Loucy (cell line): ENCODE measurements around the gene GAN.

ENCODE experiments used
- H2AFZ ChIP-seq: fragments of 200-600 bp; sonication (generic); 2 replicates; pipeline ENCODE4 v1.6.0; 2016; ENCODE audit warnings: antibody characterized with exemption, mild to moderate bottlenecking, low read length, moderate library complexity
- H3F3A ChIP-seq: fragments of 200-600 bp; 2 replicates; pipeline ENCODE4 v1.6.0; 2016; ENCODE audit warnings: antibody characterized with exemption, low read depth, mild to moderate bottlenecking
- H3K27me3 ChIP-seq: fragments of 200-600 bp; sonication (generic); 2 replicates; pipeline ENCODE4 v1.6.1; 2014; ENCODE audit warnings: low read length, mild to moderate bottlenecking; ENCODE audit not compliant: insufficient read depth, poor library complexity, severe bottlenecking
- H3K36me3 ChIP-seq: fragments of 200-600 bp; sonication (generic); 2 replicates; pipeline ENCODE4 v1.6.1; 2016; ENCODE audit warnings: low read length; ENCODE audit not compliant: insufficient read depth
- H3K4me1 ChIP-seq: fragments of 200-600 bp; sonication (generic); 2 replicates; pipeline ENCODE4 v1.5.1; 2014; ENCODE audit warnings: low read length, mild to moderate bottlenecking; ENCODE audit not compliant: insufficient read depth, poor library complexity, severe bottlenecking
- H3K4me2 ChIP-seq: fragments of 200-600 bp; sonication (generic); 2 replicates; pipeline ENCODE4 v1.6.0; 2014; ENCODE audit warnings: antibody characterized with exemption, low read length, low read depth, mild to moderate bottlenecking; ENCODE audit not compliant: poor library complexity, severe bottlenecking
- H3K4me3 ChIP-seq: fragments of 200-600 bp; sonication (generic); 2 replicates; pipeline ENCODE4 v1.5.1; 2014; ENCODE audit warnings: low read length, mild to moderate bottlenecking, mixed read lengths; ENCODE audit not compliant: poor library complexity, severe bottlenecking
- H3K79me2 ChIP-seq: fragments of 200-600 bp; sonication (generic); 2 replicates; pipeline ENCODE4 v1.6.1; 2014; ENCODE audit warnings: low read length; ENCODE audit not compliant: insufficient read depth
- H3K9ac ChIP-seq: fragments of 200-600 bp; sonication (generic); 2 replicates; pipeline ENCODE4 v1.6.0; 2014; ENCODE audit warnings: mild to moderate bottlenecking, low read depth, low read length, moderate library complexity; ENCODE audit not compliant: poor library complexity, severe bottlenecking
- H3K9me2 ChIP-seq: fragments of 200-600 bp; sonication (generic); replicated peaks from 2 replicates; pipeline ENCODE4 v1.6.1; 2016; ENCODE audit warnings: low read depth, low read length, mixed read lengths
- H3K9me3 ChIP-seq: fragments of 200-600 bp; sonication (generic); 2 replicates; pipeline ENCODE4 v1.6.1; 2014; ENCODE audit warnings: mild to moderate bottlenecking, antibody characterized with exemption, low read length, low read depth; ENCODE audit not compliant: insufficient read depth
- H4K20me1 ChIP-seq: fragments of 200-600 bp; sonication (generic); 2 replicates; pipeline ENCODE4 v1.6.0; 2014; ENCODE audit warnings: antibody characterized with exemption, low read length, mild to moderate bottlenecking; ENCODE audit not compliant: insufficient read depth, poor library complexity, severe bottlenecking
- CTCF ChIP-seq: fragments of 200-600 bp; sonication (generic); conservative IDR thresholded peaks from 2 replicates; pipeline ENCODE4 v1.5.1; 2014; ENCODE audit warnings: mild to moderate bottlenecking, antibody characterized with exemption, low read length
- EZH2phosphoT487 ChIP-seq: fragments of 200-600 bp; IDR thresholded peaks from 2 replicates; pipeline ENCODE4 v1.6.1; 2018; ENCODE audit warnings: antibody characterized with exemption, mild to moderate bottlenecking, moderate library complexity, borderline replicate concordance

The GAN gene

DNA sequence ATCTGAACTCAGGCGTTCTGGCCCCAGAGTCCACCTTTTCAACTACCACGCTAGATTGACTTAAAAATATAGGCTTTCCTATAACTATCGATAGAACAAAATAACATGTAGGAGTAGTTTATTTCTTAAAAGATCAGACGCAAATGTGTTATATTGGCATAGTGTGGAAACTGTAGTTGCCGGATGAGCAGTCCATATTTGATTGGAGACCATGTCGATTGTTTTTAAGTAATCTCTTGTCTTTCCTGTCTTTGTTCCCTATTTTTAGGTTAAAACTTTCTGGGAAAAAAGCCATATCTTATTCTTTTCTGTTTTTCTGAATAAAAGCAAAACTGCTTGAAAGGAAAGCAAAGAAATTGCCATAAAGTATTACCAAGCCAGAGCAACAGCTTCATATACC, 53.1 kb downstream of the GAN start:
- peaks cover 57% of the 10 kb centered on the region; the same call in 1 of the 2 replicates for H3K36me3 ChIP-seq
- no peak overlapping the region for H3K9ac ChIP-seq
- no peaks in the 10 kb centered on the region for H4K20me1 ChIP-seq
- no peaks in the 10 kb centered on the region for H3K27me3 ChIP-seq
- no peaks in the 10 kb centered on the region for H3K79me2 ChIP-seq
- H3F3A ChIP-seq, result no peaks in the 10 kb centered on the region
- no peaks in the 10 kb centered on the region for H3K4me1 ChIP-seq
- no peak overlapping the region for H3K4me2 ChIP-seq
- H3K4me3 ChIP-seq, result no peak overlapping the region
- no peak for TF ChIP-seq EZH2phosphoT487
- no peak for TF ChIP-seq CTCF
- no peak overlapping the region for H2AFZ ChIP-seq
- no peaks in the 10 kb centered on the region for H3K9me3 ChIP-seq
- H3K9me2 ChIP-seq, result no peaks in the 10 kb centered on the region

GRCh38 chr16:81369888-81370504, 55.2 kb downstream of the GAN start:
- Histone ChIP-seq H3K9me3 (no peaks in the 10 kb centered on the region), H3K27me3 (no peaks in the 10 kb centered on the region), H3K4me3 (no peak overlapping the region), H3K36me3 (peaks cover 48% of the 10 kb centered on the region; the same call in 1 of the 2 replicates), H3K79me2 (no peaks in the 10 kb centered on the region), H3F3A (no peaks in the 10 kb centered on the region), H4K20me1 (no peaks in the 10 kb centered on the region), H3K9me2 (no peaks in the 10 kb centered on the region), H3K4me2 (no peak overlapping the region), H3K4me1 (no peaks in the 10 kb centered on the region), H2AFZ (no peak overlapping the region), H3K9ac (no peak overlapping the region)
- TF ChIP-seq EZH2phosphoT487, result no peak
- no peak for TF ChIP-seq CTCF

DNA sequence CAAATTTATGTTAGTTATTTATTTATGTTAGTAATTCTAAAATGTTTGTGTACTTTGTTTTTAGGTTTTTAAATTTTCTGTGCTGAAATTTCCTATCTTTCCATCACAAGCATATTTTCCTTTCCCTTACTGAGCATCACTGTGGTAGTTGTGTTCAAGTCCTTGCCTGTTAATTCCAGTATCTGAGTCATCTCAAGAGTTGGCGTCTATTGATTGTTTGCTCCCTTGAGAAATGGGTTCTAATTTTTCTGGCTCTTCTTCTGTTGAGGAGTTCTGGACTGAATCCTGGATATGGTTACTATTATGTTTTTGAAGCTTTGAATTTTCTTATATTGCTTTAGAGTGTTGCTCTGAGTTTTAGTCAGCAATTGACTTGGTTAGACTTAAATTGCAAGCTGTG, 56.3 kb downstream of the GAN start:
- Histone ChIP-seq H3K79me2 (no peaks in the 10 kb centered on the region), H3K9me3 (no peaks in the 10 kb centered on the region), H3K9ac (no peak overlapping the region), H3K4me2 (no peak overlapping the region), H3K27me3 (no peaks in the 10 kb centered on the region), H3F3A (no peaks in the 10 kb centered on the region), H3K4me1 (no peaks in the 10 kb centered on the region), H2AFZ (no peak overlapping the region), H3K9me2 (no peaks in the 10 kb centered on the region), H3K36me3 (peaks cover 37% of the 10 kb centered on the region; the same call in 1 of the 2 replicates), H4K20me1 (no peaks in the 10 kb centered on the region), H3K4me3 (no peak overlapping the region)
- no peak for TF ChIP-seq EZH2phosphoT487
- no peak for TF ChIP-seq CTCF
